Keratinocyte (primary cell): ENCODE measurements around the gene RNF130. TPM values are rescaled to one million over a fixed set of nuclear protein-coding genes. Genes with fewer than 3 reads are reported as not detected.

Source experiments
- DNase-seq: peaks from one replicate; pipeline ENCODE4 v3.0.0-alpha.2; 2011; ENCODE audit warnings: low read depth, missing footprints, low spot score
- FAIRE-seq: peaks from 2 replicates; lab custom pipeline; 2011; peaks lifted over from hg19 to GRCh38; lab: Jason Lieb, UNC
- H2AFZ ChIP-seq: 2 replicates; pipeline ENCODE4 v1.6.0; 2012; ENCODE audit warnings: low read length, control low read depth, inconsistent platforms; ENCODE audit not compliant: control insufficient read depth
- H3K27ac ChIP-seq: 2 replicates; pipeline ENCODE4 v1.5.1; 2011; ENCODE audit warnings: low read length; ENCODE audit not compliant: control insufficient read depth, insufficient read depth
- H3K27me3 ChIP-seq: 3 replicates; pipeline ENCODE4 v1.6.0; 2011; ENCODE audit warnings: low read length; ENCODE audit not compliant: control insufficient read depth, insufficient read depth; ENCODE audit errors: extremely low read depth
- H3K36me3 ChIP-seq, 2 experiments: 2 replicates in 1 of 2; 3 replicates in 1 of 2; pipeline ENCODE4 v1.5.1; 2011; ENCODE audit warnings: low read length in 2 of 2, mild to moderate bottlenecking in 1 of 2; ENCODE audit not compliant: control insufficient read depth in 2 of 2, insufficient read depth in 2 of 2; ENCODE audit errors: extremely low read depth in 1 of 2
- H3K4me1 ChIP-seq: 3 replicates; pipeline ENCODE4 v1.5.1; 2011; ENCODE audit warnings: low read length; ENCODE audit not compliant: control insufficient read depth, insufficient read depth; ENCODE audit errors: extremely low read depth
- H3K4me2 ChIP-seq: 3 replicates; pipeline ENCODE4 v1.6.0; 2011; ENCODE audit warnings: low read depth, low read length; ENCODE audit not compliant: control insufficient read depth, insufficient read depth; ENCODE audit errors: extremely low read depth
- H3K4me3 ChIP-seq, 3 experiments: fragments of 200-600 bp in 1 of 3; sonication (generic) in 1 of 3; 2 replicates in 2 of 3; 3 replicates in 1 of 3; pipeline ENCODE4 v1.5.1; 2011 to 2016; ENCODE audit warnings: low read length in 3 of 3, mild to moderate bottlenecking in 3 of 3, control low read depth in 2 of 3, inconsistent platforms in 1 of 3, low read depth in 1 of 3, mixed read lengths in 1 of 3, mixed run types in 1 of 3, moderate library complexity in 1 of 3; ENCODE audit not compliant: control insufficient read depth in 2 of 3, insufficient read depth in 2 of 3; ENCODE audit errors: extremely low read depth in 1 of 3
- H3K79me2 ChIP-seq: 2 replicates; pipeline ENCODE4 v1.6.0; 2012; ENCODE audit warnings: low read length; ENCODE audit not compliant: control insufficient read depth, insufficient read depth
- H3K9ac ChIP-seq: 3 replicates; pipeline ENCODE4 v1.6.0; 2011; ENCODE audit warnings: low read length; ENCODE audit not compliant: control insufficient read depth, insufficient read depth; ENCODE audit errors: extremely low read depth
- H3K9me1 ChIP-seq: 3 replicates; pipeline ENCODE4 v1.6.0; 2011; ENCODE audit warnings: low read length; ENCODE audit not compliant: control insufficient read depth, insufficient read depth; ENCODE audit errors: extremely low read depth
- H3K9me3 ChIP-seq: 2 replicates; pipeline ENCODE4 v1.5.1; 2012; ENCODE audit warnings: low read depth, low read length; ENCODE audit not compliant: control insufficient read depth
- H4K20me1 ChIP-seq: 3 replicates; pipeline ENCODE4 v1.6.0; 2011; ENCODE audit warnings: low read length; ENCODE audit not compliant: control insufficient read depth, insufficient read depth; ENCODE audit errors: extremely low read depth
- EZH2 ChIP-seq: IDR thresholded peaks from one replicate; pipeline ENCODE4 v1.6.1; 2012; ENCODE audit warnings: inconsistent platforms, mild to moderate bottlenecking, low read length, moderate library complexity
- dilution Hi-C: fragments of 300-500 bp; cut with MboI; formaldehyde crosslinking; loops from one replicate; pipeline ENCODE4 v1.7.0; 2020; ENCODE audit warnings: low sequenced_read_pairs; ENCODE audit not compliant: extremely low pct_ligation_motif_present
- polyA plus RNA-seq, 5 experiments: library from polyadenylated mRNA; depleted of rRNA in 3 of 5; stranded (reverse) in 3 of 5; stranded (forward) in 1 of 5; unstranded in 1 of 5; fragments of >200 nt; gene quantifications; 1 replicate in 1 of 5; 2 replicates in 3 of 5; 3 replicates in 1 of 5; pipeline versions ENCODE4 v1.2.1 to v1.2.3, GENCODE V29; 2011 to 2012; ENCODE audit warnings: missing spikeins in 2 of 5, low read depth in 1 of 5, low replicate concordance in 1 of 5
- TF ChIP-seq, protein P1 (sequence below), 3 experiments: IDR thresholded peaks in 1 of 3; conservative IDR thresholded peaks in 1 of 3; optimal IDR thresholded peaks in 1 of 3; 2 replicates in 2 of 3; 3 replicates in 1 of 3; pipeline versions ENCODE3 to v1.5.1; 2011; ENCODE audit warnings: low read length in 3 of 3, mild to moderate bottlenecking in 3 of 3, moderate library complexity in 2 of 3, control low read depth in 1 of 3, inconsistent platforms in 1 of 3; ENCODE audit not compliant: insufficient read depth in 2 of 3; ENCODE audit errors: extremely low read depth in 1 of 3

The RNF130 gene
- polyA plus RNA-seq, 1 donor (not counting 4 experiments of a cell fraction or from before 2014, with no cell fraction given) = 20.0 TPM

DNA sequence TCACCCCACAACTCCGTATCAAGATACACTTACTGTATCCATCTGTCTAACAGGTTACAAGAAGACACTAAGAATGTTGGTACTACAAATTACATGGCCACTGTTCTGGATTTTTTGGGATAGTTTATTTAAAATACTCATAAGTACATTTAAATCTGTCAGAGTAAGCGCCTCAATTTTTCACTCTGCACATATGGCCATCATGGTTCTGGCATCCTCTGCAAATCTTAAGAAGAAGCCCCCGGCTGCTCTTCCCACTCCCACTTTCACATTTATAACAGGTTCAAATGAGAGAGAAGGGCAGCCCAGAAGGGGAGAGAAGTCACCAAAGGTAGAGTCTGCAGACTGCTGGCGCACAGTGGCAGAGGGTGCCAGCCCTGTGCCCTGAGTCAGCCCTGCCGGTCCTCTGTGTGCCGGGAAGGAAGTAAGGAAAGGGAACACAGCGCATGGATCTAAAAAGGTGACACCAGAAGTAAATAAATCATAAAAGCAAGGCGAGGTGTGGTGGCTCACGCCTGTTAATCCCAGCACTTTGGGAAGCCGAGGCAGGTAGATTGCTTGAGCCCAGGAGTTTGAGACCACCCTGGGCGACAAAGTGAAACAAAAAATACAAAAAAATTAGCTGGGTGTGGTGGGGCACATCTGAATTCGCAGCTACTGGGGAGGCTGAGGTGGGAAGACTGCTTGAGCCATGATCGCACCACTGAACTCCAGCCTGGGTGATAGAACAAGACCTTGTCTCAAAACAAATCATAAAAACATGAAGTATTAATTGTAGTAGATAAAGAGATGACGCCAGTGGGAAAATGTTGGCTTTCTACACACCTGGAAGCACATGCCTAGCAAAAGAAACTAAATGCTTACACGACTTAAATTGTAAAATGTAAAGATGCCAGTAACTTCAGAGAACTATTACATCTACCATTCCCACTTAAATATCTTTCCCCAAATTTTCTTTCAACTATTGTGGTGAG is 30.0 kb downstream of the RNF130 start:
- no peaks in the 10 kb centered on the region for H3K9me1 ChIP-seq
- dilution Hi-C loops = no loop called here
- no peak overlapping the region for H3K9ac ChIP-seq
- no peak overlapping the region for H3K27ac ChIP-seq
- H4K20me1 ChIP-seq = no peaks in the 10 kb centered on the region
- TF ChIP-seq EZH2 = no peak
- TF ChIP-seq, protein P1, sequence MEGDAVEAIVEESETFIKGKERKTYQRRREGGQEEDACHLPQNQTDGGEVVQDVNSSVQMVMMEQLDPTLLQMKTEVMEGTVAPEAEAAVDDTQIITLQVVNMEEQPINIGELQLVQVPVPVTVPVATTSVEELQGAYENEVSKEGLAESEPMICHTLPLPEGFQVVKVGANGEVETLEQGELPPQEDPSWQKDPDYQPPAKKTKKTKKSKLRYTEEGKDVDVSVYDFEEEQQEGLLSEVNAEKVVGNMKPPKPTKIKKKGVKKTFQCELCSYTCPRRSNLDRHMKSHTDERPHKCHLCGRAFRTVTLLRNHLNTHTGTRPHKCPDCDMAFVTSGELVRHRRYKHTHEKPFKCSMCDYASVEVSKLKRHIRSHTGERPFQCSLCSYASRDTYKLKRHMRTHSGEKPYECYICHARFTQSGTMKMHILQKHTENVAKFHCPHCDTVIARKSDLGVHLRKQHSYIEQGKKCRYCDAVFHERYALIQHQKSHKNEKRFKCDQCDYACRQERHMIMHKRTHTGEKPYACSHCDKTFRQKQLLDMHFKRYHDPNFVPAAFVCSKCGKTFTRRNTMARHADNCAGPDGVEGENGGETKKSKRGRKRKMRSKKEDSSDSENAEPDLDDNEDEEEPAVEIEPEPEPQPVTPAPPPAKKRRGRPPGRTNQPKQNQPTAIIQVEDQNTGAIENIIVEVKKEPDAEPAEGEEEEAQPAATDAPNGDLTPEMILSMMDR (optimal IDR thresholded peaks at IDR 0.05 in 1 of 3, IDR thresholded peaks at IDR 0.05 in 1 of 3, conservative IDR thresholded peaks at IDR 0.05 in 1 of 3; ENCODE audit: extremely low read depth in 1 of 3, insufficient read depth in 2 of 3, low read length in 3 of 3) = no peak
- H3K27me3 ChIP-seq = no peaks in the 10 kb centered on the region
- FAIRE-seq (no peak), DNase-seq (no peak)
- no peaks in the 10 kb centered on the region for H3K9me3 ChIP-seq
- H3K4me1 ChIP-seq = no peaks in the 10 kb centered on the region
- no peak overlapping the region for H3K4me2 ChIP-seq
- H3K4me3 ChIP-seq = no peak overlapping the region
- H3K79me2 ChIP-seq = peaks cover 2% of the 10 kb centered on the region
- H3K36me3 ChIP-seq = no peaks in the 10 kb centered on the region
- no peak overlapping the region for H2AFZ ChIP-seq

DNA sequence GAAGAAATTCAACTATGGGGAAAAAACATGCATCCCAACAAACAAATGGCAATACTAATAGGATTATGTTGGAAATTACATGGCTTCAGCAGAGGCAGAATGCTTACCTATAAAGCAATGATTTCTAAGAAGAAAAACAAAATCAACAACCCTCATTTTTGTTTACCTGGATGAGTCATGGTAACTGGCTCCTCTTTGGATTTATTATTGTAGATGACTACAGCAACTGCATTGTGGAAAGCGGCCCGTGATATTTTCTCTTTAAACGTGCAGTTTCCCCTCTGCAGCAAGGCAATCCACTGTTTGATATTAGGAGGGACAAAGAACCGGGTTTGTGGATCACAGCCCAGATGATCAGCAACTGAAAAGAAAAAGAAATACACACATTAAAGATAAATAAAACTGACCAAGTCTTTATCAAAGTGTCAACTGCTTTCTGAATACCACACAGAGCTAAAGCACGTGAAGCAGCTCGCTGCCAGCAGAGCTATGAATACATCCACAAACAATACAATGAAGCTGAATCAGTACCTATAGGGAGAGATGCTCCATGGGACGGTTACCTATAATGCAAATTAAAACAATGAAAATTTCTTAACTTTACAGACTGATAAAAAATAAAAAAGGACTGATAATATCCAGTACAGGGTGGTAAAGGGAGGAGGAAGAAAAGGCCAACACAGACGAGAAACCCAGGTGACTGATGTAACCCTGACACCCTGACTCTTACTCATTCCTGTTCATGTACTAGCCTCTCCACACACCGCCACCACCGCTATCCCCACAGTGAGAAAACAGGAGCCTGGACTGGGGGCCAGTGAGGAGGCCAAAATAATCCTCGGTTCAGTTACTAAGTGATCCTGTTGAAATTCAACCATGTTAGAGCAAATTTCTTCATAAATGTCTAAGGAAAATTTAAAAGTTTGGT is 31.0 kb downstream of the RNF130 start:
- Histone ChIP-seq H3K9me1 (no peaks in the 10 kb centered on the region), H3K79me2 (peaks cover 2% of the 10 kb centered on the region), H3K27me3 (no peaks in the 10 kb centered on the region), H3K4me1 (no peaks in the 10 kb centered on the region), H2AFZ (no peak overlapping the region), H3K9ac (no peak overlapping the region), H3K4me3 (no peak overlapping the region), H3K27ac (no peak overlapping the region), H3K36me3 (no peaks in the 10 kb centered on the region), H3K4me2 (no peak overlapping the region), H4K20me1 (no peaks in the 10 kb centered on the region), H3K9me3 (no peaks in the 10 kb centered on the region)
- DNase-seq = no peak
- dilution Hi-C loops = no loop called here
- no peak for FAIRE-seq
- TF ChIP-seq EZH2 = no peak
- TF ChIP-seq, protein P1 (optimal IDR thresholded peaks at IDR 0.05 in 1 of 3, IDR thresholded peaks at IDR 0.05 in 1 of 3, conservative IDR thresholded peaks at IDR 0.05 in 1 of 3; ENCODE audit: extremely low read depth in 1 of 3, insufficient read depth in 2 of 3, low read length in 3 of 3) = no peak
